NB4 (cell line): Measurements from ENCODE around the gene GNG3.

ENCODE experiments used
- MYC ChIP-seq: IDR thresholded peaks from 2 replicates; pipeline ENCODE4 v1.6.1; 2011; ENCODE audit warnings: low read depth, low read length
- TF ChIP-seq, protein P1 (sequence below): IDR thresholded peaks from one replicate; pipeline ENCODE4 v1.5.1; 2012; ENCODE audit warnings: low read depth, low read length

DNA sequence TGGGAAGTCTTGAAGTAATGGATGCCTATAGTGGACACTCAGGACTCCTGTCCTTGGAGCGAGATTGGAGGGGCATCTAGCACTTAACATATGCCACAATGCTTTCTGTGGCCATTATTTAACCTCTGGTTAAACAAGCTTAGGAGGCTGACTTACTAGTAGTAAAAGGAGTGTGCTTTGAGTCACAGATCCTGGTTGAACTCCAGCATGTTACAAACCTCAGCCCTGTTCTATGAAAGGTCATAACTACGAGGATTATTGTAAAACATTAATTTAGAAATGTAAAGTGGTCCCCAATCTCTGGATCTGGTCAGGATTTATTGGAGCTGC lies 34.3 kb upstream of the GNG3 start:
- TF ChIP-seq MYC = no peak
- TF ChIP-seq, protein P1, sequence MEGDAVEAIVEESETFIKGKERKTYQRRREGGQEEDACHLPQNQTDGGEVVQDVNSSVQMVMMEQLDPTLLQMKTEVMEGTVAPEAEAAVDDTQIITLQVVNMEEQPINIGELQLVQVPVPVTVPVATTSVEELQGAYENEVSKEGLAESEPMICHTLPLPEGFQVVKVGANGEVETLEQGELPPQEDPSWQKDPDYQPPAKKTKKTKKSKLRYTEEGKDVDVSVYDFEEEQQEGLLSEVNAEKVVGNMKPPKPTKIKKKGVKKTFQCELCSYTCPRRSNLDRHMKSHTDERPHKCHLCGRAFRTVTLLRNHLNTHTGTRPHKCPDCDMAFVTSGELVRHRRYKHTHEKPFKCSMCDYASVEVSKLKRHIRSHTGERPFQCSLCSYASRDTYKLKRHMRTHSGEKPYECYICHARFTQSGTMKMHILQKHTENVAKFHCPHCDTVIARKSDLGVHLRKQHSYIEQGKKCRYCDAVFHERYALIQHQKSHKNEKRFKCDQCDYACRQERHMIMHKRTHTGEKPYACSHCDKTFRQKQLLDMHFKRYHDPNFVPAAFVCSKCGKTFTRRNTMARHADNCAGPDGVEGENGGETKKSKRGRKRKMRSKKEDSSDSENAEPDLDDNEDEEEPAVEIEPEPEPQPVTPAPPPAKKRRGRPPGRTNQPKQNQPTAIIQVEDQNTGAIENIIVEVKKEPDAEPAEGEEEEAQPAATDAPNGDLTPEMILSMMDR = no peak
